Fibroblast of lung (primary cell): ENCODE data around the gene PIR.

Source experiments
- CTCF ChIP-seq, 2 donors: IDR thresholded peaks in 1 of 2; conservative IDR thresholded peaks in 1 of 2; 1 replicate in 1 of 2; 2 replicates in 1 of 2; pipeline ENCODE4 v1.5.1; 2011 to 2012; ENCODE audit warnings: low read length in 2 of 2, control low read depth in 1 of 2, inconsistent platforms in 1 of 2, low read depth in 1 of 2, mild to moderate bottlenecking in 1 of 2
- EZH2 ChIP-seq: IDR thresholded peaks from 2 replicates; pipeline ENCODE4 v1.5.1; 2012; ENCODE audit warnings: low read length, control low read depth, mild to moderate bottlenecking; ENCODE audit errors: missing control alignments

GRCh38 chrX:15524417-15524816, 31.3 kb upstream of the PIR start:
- TF ChIP-seq CTCF (conservative IDR thresholded peaks at IDR 0.05 in 1 of 2, IDR thresholded peaks at IDR 0.05 in 1 of 2; ENCODE audit: low read depth in 1 of 2, low read length in 2 of 2): no peak
- TF ChIP-seq EZH2: no peak
